OCI-LY7 (cell line): ENCODE measurements around the gene ETNPPL. TPM values are rescaled to one million over a fixed set of nuclear protein-coding genes. Genes with fewer than 3 reads are reported as not detected.

Experiments
- BruUV-seq: library from RNA; stranded (reverse); fragments of 400-500 nt; replicated peaks from 2 replicates; lab custom pipeline; 2021; lab: Mats Ljungman, UMichigan
- CTCF ChIA-PET: fragments of 300-600 bp; sonication (Branson Sonifier 250); formaldehyde crosslinking; loops from one replicate; lab custom pipeline; 2022; ENCODE audit warnings: antibody characterized with exemption; ENCODE audit not compliant: unreplicated experiment; lab: Charles Lee
- POLR2A ChIA-PET: fragments of 300-600 bp; sonication (Branson Sonifier 250); formaldehyde crosslinking; loops from one replicate; lab custom pipeline; 2022; ENCODE audit warnings: antibody characterized with exemption; lab: Charles Lee
- DNase-seq: peaks from one replicate; pipeline ENCODE4 v3.0.0-alpha.2; 2015; ENCODE audit warnings: low spot score
- H2AFZ ChIP-seq: fragments of 200-600 bp; sonication (generic), shearing (Covaris generic); 2 replicates; pipeline ENCODE4 v1.6.1; 2014; ENCODE audit warnings: mild to moderate bottlenecking, antibody characterized with exemption, low read length, moderate library complexity
- H3K27ac ChIP-seq: fragments of 200-600 bp; sonication (generic); 2 replicates; pipeline ENCODE4 v1.5.1; 2014; ENCODE audit warnings: mixed run types, low read depth, mild to moderate bottlenecking, moderate library complexity, low read length, inconsistent platforms; ENCODE audit not compliant: poor library complexity, severe bottlenecking
- H3K36me3 ChIP-seq: fragments of 200-600 bp; sonication (generic); 2 replicates; pipeline ENCODE4 v1.6.1; 2014; ENCODE audit warnings: mild to moderate bottlenecking, antibody characterized with exemption, low read length, moderate library complexity, mixed read lengths; ENCODE audit not compliant: insufficient read depth
- H3K4me1 ChIP-seq: fragments of 200-600 bp; sonication (generic); 2 replicates; pipeline ENCODE4 v1.5.1; 2014; ENCODE audit warnings: mild to moderate bottlenecking, low read length; ENCODE audit not compliant: insufficient read depth, poor library complexity, severe bottlenecking
- H3K4me2 ChIP-seq: fragments of 200-600 bp; sonication (generic); 2 replicates; pipeline ENCODE4 v1.6.1; 2014; ENCODE audit warnings: mild to moderate bottlenecking, low read length
- H3K4me3 ChIP-seq: fragments of 200-600 bp; sonication (generic); 2 replicates; pipeline ENCODE4 v1.5.1; 2014; ENCODE audit warnings: mild to moderate bottlenecking, low read depth, low read length; ENCODE audit not compliant: poor library complexity, severe bottlenecking
- H3K79me2 ChIP-seq: fragments of 200-600 bp; sonication (generic); 2 replicates; pipeline ENCODE4 v1.6.1; 2016; ENCODE audit warnings: low read depth, mild to moderate bottlenecking, low read length, moderate library complexity, mixed read lengths; ENCODE audit not compliant: insufficient read depth
- H3K9me2 ChIP-seq: fragments of 200-600 bp; sonication (generic); 2 replicates; pipeline ENCODE4 v1.6.1; 2016; ENCODE audit warnings: mild to moderate bottlenecking, low read length, mixed read lengths; ENCODE audit not compliant: insufficient read depth
- H3K9me3 ChIP-seq: fragments of 200-600 bp; sonication (generic); 2 replicates; pipeline ENCODE4 v1.6.1; 2014; ENCODE audit warnings: mild to moderate bottlenecking, mixed run types, low read length, mixed read lengths
- H4K20me1 ChIP-seq: fragments of 200-600 bp; sonication (generic); 2 replicates; pipeline ENCODE4 v1.6.1; 2014; ENCODE audit warnings: mild to moderate bottlenecking, antibody characterized with exemption, low read length, moderate library complexity, mixed read lengths; ENCODE audit not compliant: insufficient read depth
- EZH2phosphoT487 ChIP-seq: fragments of 200-600 bp; sonication (generic); IDR thresholded peaks from 2 replicates; pipeline ENCODE4 v1.6.1; 2018; ENCODE audit warnings: low read depth, borderline replicate concordance, mild to moderate bottlenecking, mixed run types, antibody characterized with exemption, low read length, moderate library complexity, mixed read lengths
- intact Hi-C: fragments of 100-400 bp; cut with micrococcal nuclease; formaldehyde crosslinking; loops from one replicate; pipeline ENCODE4 v1.10.0; 2022; ENCODE audit not compliant: unreplicated experiment
- total RNA-seq, 2 experiments: library from RNA; depleted of rRNA in 1 of 2; stranded (reverse); fragments of >200 nt in 1 of 2; shearing (Covaris generic) in 1 of 2; gene quantifications; 2 replicates each; pipeline ENCODE4 v1.2.3, GENCODE V29; 2014 to 2022
- TF ChIP-seq, protein P1 (sequence below): fragments of 200-600 bp; sonication (generic); conservative IDR thresholded peaks from 2 replicates; pipeline ENCODE4 v1.5.1; 2014; ENCODE audit warnings: mild to moderate bottlenecking, antibody characterized with exemption, low read length, moderate library complexity, mixed read lengths

Gene ETNPPL
- total RNA-seq, 2 experiments from 2014 or later = not detected

DNA sequence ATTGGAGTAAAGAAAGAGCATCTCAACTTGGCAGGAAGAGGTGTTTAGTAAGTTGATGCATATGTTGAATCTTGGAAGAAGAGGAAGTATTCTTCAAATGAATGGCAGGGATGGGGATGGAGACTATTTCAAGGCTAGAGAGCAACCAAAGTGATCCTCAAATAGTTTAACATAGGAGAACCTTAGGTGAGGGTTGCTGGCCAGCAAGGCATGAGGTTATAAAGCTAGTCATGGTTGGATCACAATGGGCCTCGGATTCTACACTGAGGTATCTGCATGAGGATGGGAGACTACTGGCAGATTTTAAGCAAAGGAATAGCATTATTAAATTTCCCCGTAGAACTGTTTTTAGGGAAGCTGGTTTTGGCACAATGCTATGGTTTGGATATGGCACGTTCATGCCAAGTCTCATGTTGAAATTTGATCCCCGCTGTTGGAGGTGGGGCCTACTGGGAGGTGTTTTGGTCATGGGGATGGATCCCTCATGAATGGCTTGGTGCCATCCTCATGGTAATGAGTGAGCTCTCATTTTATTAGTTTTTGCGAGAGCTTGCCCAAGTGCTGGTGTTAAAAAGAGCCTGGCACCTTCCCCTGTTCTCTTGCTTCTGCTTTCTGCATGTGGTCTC lies 41.9 kb upstream of the ETNPPL start:
- Histone ChIP-seq H3K4me2 (no peak overlapping the region), H3K36me3 (no peaks in the 10 kb centered on the region), H3K4me3 (no peak overlapping the region), H2AFZ (no peak overlapping the region), H3K79me2 (no peaks in the 10 kb centered on the region), H4K20me1 (no peaks in the 10 kb centered on the region), H3K9me2 (no peaks in the 10 kb centered on the region), H3K27ac (no peak overlapping the region), H3K4me1 (no peaks in the 10 kb centered on the region), H3K9me3 (no peaks in the 10 kb centered on the region)
- BruUV-seq = no TSS peak
- ChIA-PET POLR2A (interaction anchor here (0.6 kb wide), 1 partner anchor 86 kb away, joined by 5 read pairs; no protein-coding TSS in a partner anchor), CTCF (no interaction called here)
- no peak for DNase-seq
- no peak for TF ChIP-seq EZH2phosphoT487
- TF ChIP-seq, protein P1, sequence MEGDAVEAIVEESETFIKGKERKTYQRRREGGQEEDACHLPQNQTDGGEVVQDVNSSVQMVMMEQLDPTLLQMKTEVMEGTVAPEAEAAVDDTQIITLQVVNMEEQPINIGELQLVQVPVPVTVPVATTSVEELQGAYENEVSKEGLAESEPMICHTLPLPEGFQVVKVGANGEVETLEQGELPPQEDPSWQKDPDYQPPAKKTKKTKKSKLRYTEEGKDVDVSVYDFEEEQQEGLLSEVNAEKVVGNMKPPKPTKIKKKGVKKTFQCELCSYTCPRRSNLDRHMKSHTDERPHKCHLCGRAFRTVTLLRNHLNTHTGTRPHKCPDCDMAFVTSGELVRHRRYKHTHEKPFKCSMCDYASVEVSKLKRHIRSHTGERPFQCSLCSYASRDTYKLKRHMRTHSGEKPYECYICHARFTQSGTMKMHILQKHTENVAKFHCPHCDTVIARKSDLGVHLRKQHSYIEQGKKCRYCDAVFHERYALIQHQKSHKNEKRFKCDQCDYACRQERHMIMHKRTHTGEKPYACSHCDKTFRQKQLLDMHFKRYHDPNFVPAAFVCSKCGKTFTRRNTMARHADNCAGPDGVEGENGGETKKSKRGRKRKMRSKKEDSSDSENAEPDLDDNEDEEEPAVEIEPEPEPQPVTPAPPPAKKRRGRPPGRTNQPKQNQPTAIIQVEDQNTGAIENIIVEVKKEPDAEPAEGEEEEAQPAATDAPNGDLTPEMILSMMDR = no peak
- intact Hi-C loops = no loop called here

DNA sequence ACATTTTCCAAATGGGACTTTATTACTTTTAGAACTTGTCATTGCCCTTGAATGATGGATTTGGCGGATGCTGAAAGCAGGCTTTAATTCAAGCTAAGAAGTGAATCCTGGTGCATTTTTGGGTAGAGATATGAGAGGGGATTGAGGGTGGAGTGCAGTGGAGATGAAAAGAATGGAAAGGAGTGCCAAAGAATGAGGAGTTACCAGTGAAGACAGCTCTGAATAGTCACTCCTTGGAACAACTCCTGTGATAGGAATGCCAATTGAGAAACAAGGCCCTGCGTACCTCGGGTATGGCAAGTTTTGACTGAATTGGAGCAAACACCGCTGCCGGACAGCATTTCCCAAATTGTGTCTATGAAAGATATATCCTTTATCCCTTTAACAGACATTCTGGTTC lies 36.5 kb upstream of the ETNPPL start:
- Histone ChIP-seq H3K4me2 (no peak overlapping the region), H4K20me1 (no peaks in the 10 kb centered on the region), H3K4me3 (no peak overlapping the region), H3K79me2 (no peaks in the 10 kb centered on the region), H3K4me1 (no peaks in the 10 kb centered on the region), H3K36me3 (no peaks in the 10 kb centered on the region), H3K9me3 (no peaks in the 10 kb centered on the region), H2AFZ (no peak overlapping the region), H3K9me2 (no peaks in the 10 kb centered on the region), H3K27ac (no peak overlapping the region)
- no TSS peak for BruUV-seq
- TF ChIP-seq, protein P1 = no peak
- TF ChIP-seq EZH2phosphoT487 = no peak
- CTCF ChIA-PET = no interaction called here
- intact Hi-C loops = no loop called here
- DNase-seq = no peak
- POLR2A ChIA-PET = interaction anchor here (0.6 kb wide), 1 partner anchor 43 kb away, joined by 5 read pairs; no protein-coding TSS in a partner anchor

DNA sequence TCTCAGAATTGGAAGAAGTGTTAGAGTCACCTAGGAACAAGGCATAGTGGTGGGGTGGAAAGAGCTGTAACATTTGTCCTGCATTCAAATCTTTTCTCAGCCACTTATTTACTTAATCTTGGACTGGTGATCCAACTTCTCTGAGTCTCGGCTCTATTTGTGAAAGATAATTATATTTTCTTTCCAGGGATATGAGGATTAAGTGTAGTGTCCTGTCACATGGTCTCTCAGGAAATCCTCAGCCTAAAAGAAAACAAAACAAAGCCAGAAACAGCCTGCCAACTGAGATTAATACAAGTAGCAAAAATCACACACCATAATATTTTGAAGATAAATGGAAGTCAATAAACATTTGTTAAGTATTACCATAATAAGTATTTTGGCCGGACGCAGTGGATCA lies 33.3 kb upstream of the ETNPPL start:
- no peaks in the 10 kb centered on the region for H3K9me2 ChIP-seq
- intact Hi-C loops = no loop called here
- no peaks in the 10 kb centered on the region for H3K36me3 ChIP-seq
- no peak overlapping the region for H2AFZ ChIP-seq
- H3K27ac ChIP-seq = no peak overlapping the region
- H3K9me3 ChIP-seq = no peaks in the 10 kb centered on the region
- H3K4me3 ChIP-seq = no peak overlapping the region
- DNase-seq = no peak
- H3K79me2 ChIP-seq = no peaks in the 10 kb centered on the region
- no TSS peak for BruUV-seq
- no peaks in the 10 kb centered on the region for H3K4me1 ChIP-seq
- TF ChIP-seq, protein P1 = no peak
- no peak for TF ChIP-seq EZH2phosphoT487
- no peak overlapping the region for H3K4me2 ChIP-seq
- H4K20me1 ChIP-seq = no peaks in the 10 kb centered on the region
- POLR2A ChIA-PET = no interaction called here
- CTCF ChIA-PET = interaction anchor here (0.6 kb wide), 1 partner anchor 95 kb away, joined by 3 read pairs; no protein-coding TSS in a partner anchor
